ENCODE results near the gene ADAM12.

The ADAM12 gene

GRCh38 chr10:126087796-126088505 lies 300.3 kb downstream of the ADAM12 start:
- Histone ChIP-seq H3K4me1 (ENCODE audit: control insufficient read depth in 1 of 2, insufficient read depth in 1 of 2, low read depth in 1 of 2, low read length in 1 of 2) (no peaks in the 10 kb centered on the region), H3K9me3 (no peaks in the 10 kb centered on the region), H3K27me3 (no peaks in the 10 kb centered on the region), H3K27ac (no peak overlapping the region), H3K4me3 (ENCODE audit: low read depth in 1 of 2, low read length in 1 of 2) (no peak overlapping the region), H3K36me3 (no peaks in the 10 kb centered on the region)
- TF ChIP-seq CTCF (IDR thresholded peaks at IDR 0.05) = no peak

DNA sequence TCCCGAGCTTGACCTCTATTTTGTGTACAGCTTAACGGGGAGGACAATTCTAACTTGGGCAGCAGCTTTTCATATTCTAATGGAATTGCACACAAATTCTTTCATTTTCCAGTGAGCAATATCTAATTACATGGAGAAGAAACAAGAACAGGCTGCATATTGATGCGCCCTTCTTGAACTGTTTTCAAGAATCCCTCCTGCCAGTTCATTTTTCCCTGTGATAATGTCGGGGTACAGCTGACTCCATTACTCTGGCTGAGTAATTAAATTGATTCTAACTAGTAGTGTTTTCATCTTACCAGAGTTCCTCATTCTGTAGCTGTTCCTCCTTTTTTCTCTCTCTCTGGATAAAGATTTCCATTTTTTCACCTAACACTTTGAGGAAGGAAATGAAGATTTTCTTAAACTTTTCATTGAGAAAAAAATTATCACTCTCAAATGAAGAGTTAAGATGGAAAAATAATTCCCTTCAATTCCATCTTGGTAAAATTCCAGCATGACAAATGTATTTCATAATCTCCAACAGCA lies 301.1 kb downstream of the ADAM12 start:
- TF ChIP-seq CTCF (IDR thresholded peaks at IDR 0.05) = no peak
- no peaks in the 10 kb centered on the region for H3K9me3 ChIP-seq
- H3K27me3 ChIP-seq = no peaks in the 10 kb centered on the region
- H3K4me1 ChIP-seq (ENCODE audit: control insufficient read depth in 1 of 2, insufficient read depth in 1 of 2, low read depth in 1 of 2, low read length in 1 of 2) = no peaks in the 10 kb centered on the region
- H3K27ac ChIP-seq = no peak overlapping the region
- no peak overlapping the region for H3K4me3 ChIP-seq (ENCODE audit: low read depth in 1 of 2, low read length in 1 of 2)
- H3K36me3 ChIP-seq = no peaks in the 10 kb centered on the region

DNA sequence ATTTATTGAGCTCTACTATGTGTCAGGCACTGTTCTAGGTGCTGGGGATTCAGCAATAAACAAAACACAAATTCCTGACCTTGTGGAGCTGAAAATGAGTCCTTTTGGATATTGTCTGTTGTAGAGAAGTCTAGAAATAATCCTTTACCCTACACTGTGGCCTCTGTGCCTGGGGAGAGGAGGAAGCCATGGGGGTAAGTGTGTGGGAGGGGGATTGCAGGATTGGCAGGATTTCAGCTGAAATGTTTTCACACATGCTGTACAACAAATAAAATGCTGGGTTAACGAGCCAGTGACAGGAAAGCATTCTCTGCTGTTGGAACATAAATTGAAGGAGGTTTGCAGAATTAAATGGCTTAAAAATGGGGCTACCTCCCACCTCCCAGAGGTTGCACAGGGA lies 302.5 kb downstream of the ADAM12 start:
- Histone ChIP-seq H3K4me3 (ENCODE audit: low read depth in 1 of 2, low read length in 1 of 2) (no peak overlapping the region), H3K27me3 (no peaks in the 10 kb centered on the region), H3K36me3 (no peaks in the 10 kb centered on the region), H3K4me1 (ENCODE audit: control insufficient read depth in 1 of 2, insufficient read depth in 1 of 2, low read depth in 1 of 2, low read length in 1 of 2) (no peaks in the 10 kb centered on the region), H3K9me3 (no peaks in the 10 kb centered on the region), H3K27ac (no peak overlapping the region)
- TF ChIP-seq CTCF (IDR thresholded peaks at IDR 0.05) = no peak

GRCh38 chr10:126084369-126084768 lies 303.9 kb downstream of the ADAM12 start:
- Histone ChIP-seq H3K9me3 (no peaks in the 10 kb centered on the region), H3K27ac (no peak overlapping the region), H3K4me1 (ENCODE audit: control insufficient read depth in 1 of 2, insufficient read depth in 1 of 2, low read depth in 1 of 2, low read length in 1 of 2) (no peaks in the 10 kb centered on the region), H3K36me3 (no peaks in the 10 kb centered on the region), H3K27me3 (no peaks in the 10 kb centered on the region), H3K4me3 (ENCODE audit: low read depth in 1 of 2, low read length in 1 of 2) (no peak overlapping the region)
- TF ChIP-seq CTCF (IDR thresholded peaks at IDR 0.05) = no peak

DNA sequence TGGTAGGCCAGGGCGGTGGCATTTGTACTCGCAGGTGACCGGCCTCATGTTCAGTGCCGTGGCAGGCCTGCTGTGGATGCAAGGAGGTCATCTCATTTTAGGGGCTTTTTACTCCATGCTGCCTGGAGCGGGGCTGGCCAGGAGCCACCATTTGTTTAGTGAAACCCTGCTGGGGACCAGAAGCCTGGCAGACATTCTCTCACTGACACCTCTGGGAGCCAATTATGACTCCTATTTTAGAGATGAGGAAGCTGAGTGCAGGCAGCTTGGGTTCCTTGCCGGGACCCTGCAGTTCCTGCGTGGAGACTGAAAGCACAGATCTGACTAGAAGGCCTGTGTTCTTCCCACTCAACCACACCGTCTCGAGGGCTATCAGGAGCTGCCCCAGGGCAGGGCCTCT lies 305.3 kb downstream of the ADAM12 start:
- no peaks in the 10 kb centered on the region for H3K4me1 ChIP-seq (ENCODE audit: control insufficient read depth in 1 of 2, insufficient read depth in 1 of 2, low read depth in 1 of 2, low read length in 1 of 2)
- no peaks in the 10 kb centered on the region for H3K27me3 ChIP-seq
- no peaks in the 10 kb centered on the region for H3K36me3 ChIP-seq
- H3K9me3 ChIP-seq = no peaks in the 10 kb centered on the region
- H3K27ac ChIP-seq = no peak overlapping the region
- no peak for TF ChIP-seq CTCF (IDR thresholded peaks at IDR 0.05)
- H3K4me3 ChIP-seq (ENCODE audit: low read depth in 1 of 2, low read length in 1 of 2) = no peak overlapping the region

Measured in neutrophil (primary cell).